Measurements from ENCODE around the gene DHRS7C.

Gene DHRS7C

GRCh38 chr17:9750524-9750923 is 40.9 kb downstream of the DHRS7C start:
- no peak overlapping the region for H3K27ac ChIP-seq (ENCODE audit: low read length)
- H3K9ac ChIP-seq (ENCODE audit: low read depth, low read length), result no peak overlapping the region
- no peak overlapping the region for H3K4me3 ChIP-seq (ENCODE audit: low read length)
- no peaks in the 10 kb centered on the region for H3K9me3 ChIP-seq (ENCODE audit: insufficient read depth, low read depth, low read length)
- H3K4me1 ChIP-seq (ENCODE audit: insufficient read depth, low read length), result no peaks in the 10 kb centered on the region
- no peaks in the 10 kb centered on the region for H3K27me3 ChIP-seq (ENCODE audit: insufficient read depth, low read length)
- no peaks in the 10 kb centered on the region for H3K36me3 ChIP-seq (ENCODE audit: insufficient read depth, low read depth, low read length)

- no peaks in the 10 kb centered on the region for H3K27me3 ChIP-seq (ENCODE audit: insufficient read depth, low read length)
- no peak overlapping the region for H3K27ac ChIP-seq (ENCODE audit: low read length)
- no peak overlapping the region for H3K4me3 ChIP-seq (ENCODE audit: low read length)
- no peaks in the 10 kb centered on the region for H3K36me3 ChIP-seq (ENCODE audit: insufficient read depth, low read depth, low read length)
- H3K4me1 ChIP-seq (ENCODE audit: insufficient read depth, low read length), result no peaks in the 10 kb centered on the region
- H3K9me3 ChIP-seq (ENCODE audit: insufficient read depth, low read depth, low read length), result peaks cover 9% of the 10 kb centered on the region; the same call in 1 of the 2 replicates
- H3K9ac ChIP-seq (ENCODE audit: low read depth, low read length), result no peak overlapping the region
These were observed 61.5 kb downstream of the DHRS7C start for GRCh38 chr17:9729735-9730420.

- H3K27ac ChIP-seq (ENCODE audit: low read length), result no peak overlapping the region
These were observed 62.2 kb downstream of the DHRS7C start for GRCh38 chr17:9729034-9729650.

GRCh38 chr17:9728564-9728963 is 62.8 kb downstream of the DHRS7C start:
- H3K9me3 ChIP-seq (ENCODE audit: insufficient read depth, low read depth, low read length), result peaks cover 9% of the 10 kb centered on the region; the same call in 1 of the 2 replicates
- no peaks in the 10 kb centered on the region for H3K4me1 ChIP-seq (ENCODE audit: insufficient read depth, low read length)
- no peak overlapping the region for H3K27ac ChIP-seq (ENCODE audit: low read length)
- no peaks in the 10 kb centered on the region for H3K36me3 ChIP-seq (ENCODE audit: insufficient read depth, low read depth, low read length)
- no peaks in the 10 kb centered on the region for H3K27me3 ChIP-seq (ENCODE audit: insufficient read depth, low read length)
- no peak overlapping the region for H3K9ac ChIP-seq (ENCODE audit: low read depth, low read length)
- no peak overlapping the region for H3K4me3 ChIP-seq (ENCODE audit: low read length)

More at GRCh38 chr17:9729034-9729650, 62.2 kb downstream of the DHRS7C start:
- Histone ChIP-seq H3K27me3 (ENCODE audit: insufficient read depth, low read length) (no peaks in the 10 kb centered on the region), H3K36me3 (ENCODE audit: insufficient read depth, low read depth, low read length) (no peaks in the 10 kb centered on the region), H3K4me3 (ENCODE audit: low read length) (no peak overlapping the region), H3K9ac (ENCODE audit: low read depth, low read length) (no peak overlapping the region), H3K4me1 (ENCODE audit: insufficient read depth, low read length) (no peaks in the 10 kb centered on the region), H3K9me3 (ENCODE audit: insufficient read depth, low read depth, low read length) (peaks cover 9% of the 10 kb centered on the region; the same call in 1 of the 2 replicates)

GRCh38 chr17:9728005-9728404 is 63.4 kb downstream of the DHRS7C start:
- Histone ChIP-seq H3K4me1 (ENCODE audit: insufficient read depth, low read length) (no peaks in the 10 kb centered on the region), H3K9ac (ENCODE audit: low read depth, low read length) (no peak overlapping the region), H3K4me3 (ENCODE audit: low read length) (no peak overlapping the region), H3K27me3 (ENCODE audit: insufficient read depth, low read length) (no peaks in the 10 kb centered on the region), H3K9me3 (ENCODE audit: insufficient read depth, low read depth, low read length) (peaks cover 9% of the 10 kb centered on the region; the same call in 1 of the 2 replicates), H3K36me3 (ENCODE audit: insufficient read depth, low read depth, low read length) (no peaks in the 10 kb centered on the region), H3K27ac (ENCODE audit: low read length) (no peak overlapping the region)

- no peaks in the 10 kb centered on the region for H3K27me3 ChIP-seq (ENCODE audit: insufficient read depth, low read length)
- peaks cover 5% of the 10 kb centered on the region; the same call in 1 of the 2 replicates for H3K9me3 ChIP-seq (ENCODE audit: insufficient read depth, low read depth, low read length)
- no peak overlapping the region for H3K4me3 ChIP-seq (ENCODE audit: low read length)
- no peak overlapping the region for H3K27ac ChIP-seq (ENCODE audit: low read length)
- H3K4me1 ChIP-seq (ENCODE audit: insufficient read depth, low read length), result no peaks in the 10 kb centered on the region
- no peaks in the 10 kb centered on the region for H3K36me3 ChIP-seq (ENCODE audit: insufficient read depth, low read depth, low read length)
- no peak overlapping the region for H3K9ac ChIP-seq (ENCODE audit: low read depth, low read length)
These were observed 65.1 kb downstream of the DHRS7C start for GRCh38 chr17:9726291-9726690.

GRCh38 chr17:9725575-9725974 is 65.8 kb downstream of the DHRS7C start:
- Histone ChIP-seq H3K9me3 (ENCODE audit: insufficient read depth, low read depth, low read length) (no peaks in the 10 kb centered on the region; the same call in 1 of the 2 replicates), H3K27ac (ENCODE audit: low read length) (no peak overlapping the region), H3K4me1 (ENCODE audit: insufficient read depth, low read length) (no peaks in the 10 kb centered on the region), H3K4me3 (ENCODE audit: low read length) (no peak overlapping the region), H3K9ac (ENCODE audit: low read depth, low read length) (no peak overlapping the region), H3K36me3 (ENCODE audit: insufficient read depth, low read depth, low read length) (no peaks in the 10 kb centered on the region), H3K27me3 (ENCODE audit: insufficient read depth, low read length) (no peaks in the 10 kb centered on the region)
